GM21723 (cell line): ENCODE data around the gene TBC1D3G.
"Not testable (repeated sequence)": the region's sequence is repeated elsewhere in the genome, so short reads cannot be mapped to it uniquely, and the experiment has no call there.

ENCODE experiments used
- ATAC-seq: cut with Tn5 transposase; IDR thresholded peaks from one replicate; pipeline ENCODE4 v1.9.1; 2021; ENCODE audit warnings: mild to moderate bottlenecking, moderate library complexity; ENCODE audit not compliant: unreplicated experiment

The TBC1D3G gene

GRCh38 chr17:36323584-36323983, at the start of gene TBC1D3G:
Gene TBC1D3G (plus strand): TSS chr17:36323884. CDS start chr17:36325412, 1,528 bp downstream.
- not testable (repeated sequence) for ATAC-seq

GRCh38 chr17:36283256-36283655, 40.4 kb upstream of the TBC1D3G start:
- not testable (repeated sequence) for ATAC-seq

DNA sequence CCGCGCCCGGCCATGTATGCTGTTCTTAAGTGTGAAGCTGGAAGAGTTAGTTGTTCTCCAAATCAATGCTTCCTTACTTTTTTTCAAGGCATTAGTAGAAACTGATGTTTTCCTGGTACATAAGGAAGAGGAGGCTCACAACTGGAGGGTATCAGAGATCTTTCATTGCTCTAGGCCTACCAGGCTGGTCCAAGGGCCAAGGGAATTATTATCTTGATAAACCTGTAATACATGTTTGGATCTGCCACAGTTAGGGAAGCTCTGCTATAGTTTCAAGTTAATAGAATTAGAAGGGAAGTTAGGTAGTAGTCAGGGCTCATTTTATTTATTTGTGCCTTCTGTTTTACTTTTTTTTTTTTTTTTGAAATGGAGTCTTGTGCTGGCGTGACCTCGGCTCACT, 39.5 kb upstream of the TBC1D3G start:
- ATAC-seq, result not testable (repeated sequence)

DNA sequence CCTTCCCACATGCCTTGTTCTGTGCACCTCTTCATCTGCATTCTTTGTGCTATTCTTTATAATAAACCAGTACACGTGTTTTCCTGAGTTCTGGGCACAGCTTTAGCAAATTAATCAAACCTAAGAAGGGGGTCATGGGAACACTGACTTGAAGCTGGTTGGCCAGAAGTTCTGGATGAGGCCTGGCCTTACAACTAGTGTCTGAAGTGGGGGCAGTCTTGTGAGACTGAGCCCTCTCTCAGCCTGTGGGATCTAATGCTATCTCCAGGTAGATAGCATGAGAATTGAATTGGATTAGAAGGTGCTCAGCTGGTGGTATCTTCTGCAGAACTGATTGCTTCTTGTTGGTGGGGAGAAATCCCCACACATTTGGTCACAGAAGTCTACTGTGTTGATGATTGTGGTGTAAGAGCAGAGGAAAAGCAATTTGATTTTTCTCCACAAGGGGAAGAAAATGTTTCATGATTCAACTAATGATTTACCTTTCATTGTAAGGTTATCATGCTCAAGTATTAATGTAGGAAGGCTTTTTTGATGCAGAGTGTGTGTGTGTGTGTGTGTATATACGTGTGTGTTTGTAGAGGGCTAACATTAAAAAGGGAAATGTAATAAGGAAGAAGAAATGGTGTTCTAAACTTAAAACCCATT, 33.6 kb upstream of the TBC1D3G start:
- ATAC-seq, result not testable (repeated sequence)

DNA sequence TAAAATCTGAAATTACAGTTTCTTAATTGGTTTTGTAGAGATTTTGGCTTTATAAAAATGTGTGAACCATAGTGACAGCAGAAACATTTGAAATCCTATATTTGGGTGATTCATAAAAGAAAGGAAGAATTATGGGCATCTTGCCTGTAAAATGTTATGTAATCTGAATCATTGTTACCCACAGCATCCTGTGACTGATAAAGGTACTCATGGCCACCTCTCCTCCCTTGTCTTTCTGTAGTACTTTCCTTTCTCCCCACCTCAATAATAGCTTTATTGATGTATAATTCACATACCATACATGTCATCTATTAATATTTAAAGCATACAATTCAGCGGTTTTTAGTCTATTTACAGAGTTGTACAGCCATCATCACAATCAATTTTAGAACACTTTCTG, 28.5 kb upstream of the TBC1D3G start:
- not testable (repeated sequence) for ATAC-seq

GRCh38 chr17:36315736-36316135, 7.9 kb upstream of the TBC1D3G start:
- not testable (repeated sequence) for ATAC-seq

- not testable (repeated sequence) for ATAC-seq
Observed at GRCh38 chr17:36362496-36362895, 38.8 kb downstream of the TBC1D3G start.

- not testable (repeated sequence) for ATAC-seq
Observed at GRCh38 chr17:36375938-36376337, 52.3 kb downstream of the TBC1D3G start.
